AG04449 (cell line): Measurements from ENCODE around the gene DUSP5.

ENCODE experiments used
- CTCF ChIA-PET: fragments of 350-600 bp; formaldehyde crosslinking; extraction: SDS; loops from one replicate; lab custom pipeline; 2021; ENCODE audit warnings: antibody characterized with exemption; lab: Yijun Ruan, JAX
- POLR2A ChIA-PET: fragments of 400-600, 350-600 bp; formaldehyde crosslinking; extraction: SDS; loops from one replicate; lab custom pipeline; 2020; ENCODE audit warnings: antibody characterized with exemption, inconsistent platforms; lab: Yijun Ruan, JAX
- DNase-seq: peaks from one replicate; pipeline ENCODE4 v3.0.0-alpha.2; 2010; ENCODE audit warnings: low read depth, low spot score
- H3K4me3 ChIP-seq: 2 replicates; pipeline ENCODE4 v1.5.1; 2011; ENCODE audit warnings: low read depth, mild to moderate bottlenecking, control low read depth, low read length
- TF ChIP-seq, protein P1 (sequence below): IDR thresholded peaks from one replicate; pipeline ENCODE4 v1.5.1; 2011; ENCODE audit warnings: mild to moderate bottlenecking, moderate library complexity, low read length, control low read depth, inconsistent platforms; ENCODE audit not compliant: insufficient read depth; ENCODE audit errors: missing control alignments

The DUSP5 gene

GRCh38 chr10:110498087-110498981 is 627 bp downstream of the DUSP5 start:
- POLR2A ChIA-PET, result interaction anchor here (0.7 to 4.7 kb wide), 17 partner anchors 8 to 614 kb away, joined by 3 to 42 read pairs (median 4); no protein-coding TSS in a partner anchor
- CTCF ChIA-PET, result interaction anchor here (0.7 to 9.7 kb wide), 20 partner anchors 11 to 192 kb away, joined by 3 to 106 read pairs (median 4); no protein-coding TSS in a partner anchor
- TF ChIP-seq, protein P1, sequence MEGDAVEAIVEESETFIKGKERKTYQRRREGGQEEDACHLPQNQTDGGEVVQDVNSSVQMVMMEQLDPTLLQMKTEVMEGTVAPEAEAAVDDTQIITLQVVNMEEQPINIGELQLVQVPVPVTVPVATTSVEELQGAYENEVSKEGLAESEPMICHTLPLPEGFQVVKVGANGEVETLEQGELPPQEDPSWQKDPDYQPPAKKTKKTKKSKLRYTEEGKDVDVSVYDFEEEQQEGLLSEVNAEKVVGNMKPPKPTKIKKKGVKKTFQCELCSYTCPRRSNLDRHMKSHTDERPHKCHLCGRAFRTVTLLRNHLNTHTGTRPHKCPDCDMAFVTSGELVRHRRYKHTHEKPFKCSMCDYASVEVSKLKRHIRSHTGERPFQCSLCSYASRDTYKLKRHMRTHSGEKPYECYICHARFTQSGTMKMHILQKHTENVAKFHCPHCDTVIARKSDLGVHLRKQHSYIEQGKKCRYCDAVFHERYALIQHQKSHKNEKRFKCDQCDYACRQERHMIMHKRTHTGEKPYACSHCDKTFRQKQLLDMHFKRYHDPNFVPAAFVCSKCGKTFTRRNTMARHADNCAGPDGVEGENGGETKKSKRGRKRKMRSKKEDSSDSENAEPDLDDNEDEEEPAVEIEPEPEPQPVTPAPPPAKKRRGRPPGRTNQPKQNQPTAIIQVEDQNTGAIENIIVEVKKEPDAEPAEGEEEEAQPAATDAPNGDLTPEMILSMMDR, result peak; percentile 6
- DNase-seq, result no peak
- H3K4me3 ChIP-seq, result peak overlapping the region; percentile 83

GRCh38 chr10:110498982-110499795 is 1.5 kb downstream of the DUSP5 start:
- DNase-seq, result no peak
- ChIA-PET POLR2A (interaction anchor here (0.7 to 4.7 kb wide), 15 partner anchors 29 to 615 kb away, joined by 3 to 42 read pairs (median 4); no protein-coding TSS in a partner anchor), CTCF (interaction anchor here (0.7 to 9.7 kb wide), 19 partner anchors 10 to 193 kb away, joined by 3 to 106 read pairs (median 4); no protein-coding TSS in a partner anchor)
- TF ChIP-seq, protein P1, result peak; percentile 58
- H3K4me3 ChIP-seq, result peak overlapping the region; percentile 83

- CTCF ChIA-PET, result interaction anchor here (1.0 to 9.7 kb wide), 10 partner anchors 12 to 193 kb away, joined by 3 to 106 read pairs (median 6); no protein-coding TSS in a partner anchor
- no peak for DNase-seq
- H3K4me3 ChIP-seq, result peak overlapping the region; percentile 83
Measured at GRCh38 chr10:110499796-110500514, 2.2 kb downstream of the DUSP5 start.

DNA sequence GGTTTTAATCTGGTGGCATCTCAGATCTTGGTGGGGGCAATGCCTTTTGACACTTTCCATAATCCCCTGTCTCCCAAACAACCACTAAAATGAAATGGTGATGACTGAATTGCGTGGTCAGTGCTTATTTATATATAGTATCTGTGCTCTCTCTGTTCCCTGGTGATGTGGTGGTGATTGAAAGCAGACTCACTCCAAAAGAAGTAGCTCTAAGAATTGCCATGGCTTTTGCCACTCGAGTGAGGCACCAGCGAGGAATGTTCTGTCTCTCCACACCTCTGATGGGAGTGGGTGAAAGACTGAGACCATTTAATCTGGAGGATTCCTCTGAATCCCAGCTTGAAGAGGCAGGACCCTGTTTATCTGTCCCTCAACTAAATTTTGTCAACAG is 2.8 kb downstream of the DUSP5 start:
- POLR2A ChIA-PET, result interaction anchor here (0.8 to 1.7 kb wide), 7 partner anchors 12 to 177 kb away, joined by 3 to 16 read pairs (median 5); no protein-coding TSS in a partner anchor
- DNase-seq, result no peak
- H3K4me3 ChIP-seq, result peak overlapping the region; percentile 83
- CTCF ChIA-PET, result interaction anchor here (0.9 to 9.7 kb wide), 6 partner anchors 46 to 194 kb away, joined by 4 to 106 read pairs (median 8); no protein-coding TSS in a partner anchor
- TF ChIP-seq, protein P1, result no peak

More at GRCh38 chr10:110499796-110500514, 2.2 kb downstream of the DUSP5 start:
- TF ChIP-seq, protein P1, result no peak
- POLR2A ChIA-PET, result interaction anchor here (1.0 to 4.7 kb wide), 7 partner anchors 13 to 177 kb away, joined by 3 to 42 read pairs (median 6); no protein-coding TSS in a partner anchor

DNA sequence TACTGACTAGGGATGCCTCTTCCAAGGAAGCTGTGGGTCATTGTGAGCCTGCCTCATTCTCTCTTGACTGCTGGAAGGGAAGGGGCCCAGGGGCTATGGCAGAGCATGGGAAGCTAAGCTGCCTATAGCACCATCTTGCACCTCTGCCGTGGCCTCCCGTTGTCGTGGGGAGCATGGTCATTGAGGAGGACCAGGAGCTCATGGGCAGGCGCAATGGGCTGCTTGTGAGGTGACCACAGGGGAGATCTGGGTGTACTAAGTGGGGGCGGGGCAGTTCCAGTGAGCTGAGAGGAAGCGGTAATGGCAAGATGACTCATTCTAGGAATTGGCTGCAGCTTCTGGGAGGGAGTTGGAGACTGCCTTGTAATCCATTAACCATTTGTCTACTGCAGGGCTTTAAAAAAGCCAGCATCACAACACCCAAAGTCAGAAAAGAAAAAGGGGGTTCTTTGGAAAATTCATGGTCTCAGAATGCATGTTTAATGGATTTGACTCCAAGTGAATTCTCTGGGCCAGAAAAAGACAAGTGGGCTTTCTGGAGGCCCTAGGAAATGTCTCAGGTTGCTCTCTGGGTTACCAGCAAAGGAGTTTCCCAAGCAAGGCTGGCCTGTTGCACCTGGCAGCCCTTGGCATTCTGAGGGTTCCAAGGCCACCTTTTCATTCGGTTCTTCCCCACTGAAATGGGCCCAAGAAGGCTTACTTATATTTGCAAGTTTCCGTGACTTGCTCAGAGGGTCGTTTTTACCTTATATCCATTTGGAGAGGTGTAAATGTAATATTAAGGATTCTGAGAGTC is 3.6 kb downstream of the DUSP5 start:
- H3K4me3 ChIP-seq, result peak overlapping the region; percentile 83

More for the DNA sequence above, 3.6 kb downstream of the DUSP5 start:
- ChIA-PET CTCF (interaction anchor here (0.9 to 9.7 kb wide), 6 partner anchors 45 to 194 kb away, joined by 4 to 106 read pairs (median 8); no protein-coding TSS in a partner anchor), POLR2A (interaction anchor here (0.7 to 1.7 kb wide), 8 partner anchors 11 to 178 kb away, joined by 3 to 16 read pairs (median 4); no protein-coding TSS in a partner anchor)
- TF ChIP-seq, protein P1, result no peak
- no peak for DNase-seq
